SK-N-DZ (cell line): ENCODE results near the gene PSMD6.
A peak's percentile ranks its signal among the peaks of the same experiment; 100 is the strongest.

Experiments used
- DNase-seq: peaks from one replicate; pipeline ENCODE4 v3.0.0-alpha.2; 2015; ENCODE audit warnings: low spot score

The PSMD6 gene

DNA sequence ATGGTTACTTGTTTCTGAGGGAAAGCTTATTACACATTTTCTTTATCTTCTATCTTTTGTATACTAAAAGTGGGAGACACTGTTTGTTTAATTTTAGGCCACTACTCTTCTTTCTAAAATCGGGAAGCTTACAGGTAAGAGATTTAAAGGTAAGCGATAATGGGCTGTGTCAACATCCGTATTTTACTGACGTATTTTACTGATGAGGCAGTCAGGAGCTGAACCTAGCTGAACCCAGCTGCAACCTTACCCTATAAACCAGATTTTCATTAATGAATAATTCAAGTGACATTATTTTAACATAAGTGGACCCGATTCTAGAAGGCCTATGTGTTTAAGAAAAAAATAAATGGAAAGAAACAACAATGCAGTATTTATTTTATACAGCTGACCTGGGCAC lies 13.1 kb downstream of the PSMD6 start:
- no peak for DNase-seq

GRCh38 chr3:64009528-64009927 lies 13.8 kb downstream of the PSMD6 start:
- no peak for DNase-seq

DNA sequence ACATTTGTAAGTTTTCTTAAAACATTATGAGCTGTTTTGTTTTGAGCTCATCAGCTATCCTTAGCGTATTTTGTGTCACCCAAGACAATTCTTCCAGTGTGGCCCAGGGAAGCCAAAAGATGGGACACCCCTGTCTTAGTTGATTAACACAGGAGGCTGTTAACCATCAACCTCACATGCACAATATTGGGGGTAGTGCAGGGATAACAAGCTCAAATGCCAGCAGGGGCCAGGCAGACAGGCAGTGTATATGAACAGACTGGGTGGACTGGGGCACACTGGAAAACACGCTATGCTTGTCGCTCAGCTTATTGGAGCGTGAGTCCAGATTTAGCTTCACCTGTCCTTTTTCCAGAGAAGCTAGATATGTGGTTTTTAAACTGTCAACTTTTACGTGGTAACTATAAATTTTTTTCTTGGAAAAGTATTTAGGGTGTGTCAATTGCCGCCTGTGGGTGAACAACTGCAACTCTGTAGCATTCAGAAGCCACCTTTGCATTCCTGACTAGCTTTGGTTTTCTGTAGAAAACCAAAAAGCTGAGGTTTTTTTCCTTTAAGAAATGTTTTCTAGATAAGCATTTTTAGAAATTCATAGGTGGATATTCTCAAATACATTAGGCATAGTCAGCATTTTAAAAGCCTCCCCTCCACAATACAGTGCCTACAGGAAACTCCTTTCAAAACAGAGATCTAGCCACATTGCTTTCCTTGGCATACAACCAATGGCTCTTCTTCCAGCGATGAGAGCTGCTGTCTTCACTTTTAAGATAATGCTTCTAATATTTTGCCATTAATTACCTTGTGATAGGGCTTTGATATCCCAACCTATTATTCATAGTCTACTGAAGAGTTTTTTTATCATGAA lies 14.6 kb downstream of the PSMD6 start:
- DNase-seq, result no peak

DNA sequence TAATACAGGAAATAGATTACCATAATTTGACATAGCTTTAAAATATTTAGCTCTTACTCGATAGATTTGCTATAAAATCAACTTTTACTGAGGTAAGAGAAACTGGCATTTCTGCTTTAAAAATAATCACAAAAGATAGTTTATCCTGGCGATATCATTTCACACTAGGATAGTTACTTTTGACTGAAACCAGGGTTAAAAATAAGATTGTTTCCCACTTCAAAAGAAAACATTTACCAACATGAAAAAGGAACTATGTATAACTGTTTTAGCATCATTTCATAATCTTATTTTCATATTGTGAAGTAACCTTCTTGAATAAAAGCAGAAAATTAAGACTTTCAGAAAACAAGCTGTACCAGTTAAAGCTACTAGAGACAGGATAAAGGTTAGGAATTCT lies 15.3 kb downstream of the PSMD6 start:
- DNase-seq, result no peak

- DNase-seq, result no peak
Observed at GRCh38 chr3:64003589-64003988, 19.7 kb downstream of the PSMD6 start.

DNA sequence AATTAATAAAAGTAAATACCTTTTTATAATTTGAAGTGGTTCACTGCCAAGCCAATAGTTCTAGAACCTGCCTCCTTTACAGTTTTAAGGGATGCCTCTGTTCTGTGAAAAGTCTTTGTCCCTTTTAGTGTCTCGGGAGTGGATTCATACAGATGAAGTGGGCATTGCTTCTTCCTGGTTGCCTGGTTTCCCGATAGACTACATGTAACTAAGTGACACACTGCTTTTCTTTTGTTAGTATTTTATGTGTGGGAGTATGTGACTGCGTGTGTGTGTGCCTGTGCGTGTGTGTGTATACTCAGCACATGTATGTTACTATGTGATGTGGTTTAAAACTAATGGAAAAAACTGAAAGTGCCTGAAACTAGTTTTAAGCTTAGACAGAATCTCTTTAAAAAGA lies 21.1 kb downstream of the PSMD6 start:
- no peak for DNase-seq

- no peak for DNase-seq
Observed at GRCh38 chr3:64000453-64001055, 22.7 kb downstream of the PSMD6 start.

GRCh38 chr3:63998852-63999754 lies 24.2 kb downstream of the PSMD6 start:
- no peak for DNase-seq

DNA sequence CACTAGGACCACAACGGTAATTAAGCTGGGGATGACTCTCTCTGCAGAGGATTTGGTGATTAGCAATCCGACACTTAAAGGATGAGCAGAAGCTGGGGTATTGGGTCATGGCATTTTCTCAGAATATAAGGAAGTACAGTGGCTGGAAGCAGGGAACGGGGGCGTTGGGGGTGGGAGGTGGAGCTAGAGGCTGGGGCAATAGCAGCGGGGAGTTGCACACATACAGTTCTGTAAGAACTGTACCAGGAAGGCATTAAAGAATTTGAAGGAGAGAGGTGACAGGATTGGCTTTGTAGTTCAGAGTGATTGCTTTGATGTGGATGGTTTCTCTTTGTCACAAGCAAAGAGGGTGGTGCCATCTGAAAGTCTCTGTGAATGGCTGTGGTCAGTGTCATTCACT lies 28.2 kb downstream of the PSMD6 start:
- no peak for DNase-seq

GRCh38 chr3:63993653-63994079 lies 29.6 kb downstream of the PSMD6 start:
- peak; percentile 52 for DNase-seq

GRCh38 chr3:63992516-63993209 lies 30.6 kb downstream of the PSMD6 start:
- DNase-seq, result no peak

DNA sequence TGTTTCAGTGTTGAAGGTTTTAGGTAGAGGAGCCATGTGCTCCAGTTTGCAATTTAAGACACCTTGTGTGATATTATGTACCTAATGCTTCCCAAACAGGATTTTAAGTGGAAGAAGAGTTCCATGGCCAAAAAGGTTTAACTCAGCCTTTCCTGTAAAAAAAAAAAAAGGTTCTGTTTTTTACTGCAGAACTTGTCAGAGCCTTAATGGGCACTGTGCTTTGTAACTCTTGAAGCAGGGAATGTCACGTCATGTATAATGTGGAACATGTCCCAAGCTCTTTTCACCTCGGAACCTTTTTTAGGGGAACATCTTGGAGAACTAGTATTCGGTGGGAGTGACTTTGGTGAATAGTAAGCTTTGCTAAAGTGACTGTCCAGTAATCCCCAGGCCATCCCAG lies 31.6 kb downstream of the PSMD6 start:
- DNase-seq, result no peak

DNA sequence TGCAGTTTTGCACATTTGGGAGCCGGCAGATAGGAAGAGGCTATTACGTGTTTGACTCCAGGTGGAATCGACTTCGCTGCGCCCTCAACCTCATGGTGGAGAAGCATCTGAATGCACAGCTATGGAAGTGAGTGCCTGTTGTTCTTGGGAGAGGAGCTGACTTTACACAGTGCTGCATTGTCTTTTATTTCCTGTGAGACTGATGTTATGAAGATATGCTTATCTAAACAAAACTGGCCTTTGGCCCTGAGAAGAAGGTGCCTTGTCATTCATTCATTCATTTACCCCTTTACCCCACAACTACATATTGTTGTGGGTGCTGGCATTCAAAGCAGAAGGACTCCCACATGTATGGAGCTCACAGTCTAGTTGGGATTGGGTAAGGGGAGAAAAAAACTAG lies 32.6 kb downstream of the PSMD6 start:
- DNase-seq, result no peak

DNA sequence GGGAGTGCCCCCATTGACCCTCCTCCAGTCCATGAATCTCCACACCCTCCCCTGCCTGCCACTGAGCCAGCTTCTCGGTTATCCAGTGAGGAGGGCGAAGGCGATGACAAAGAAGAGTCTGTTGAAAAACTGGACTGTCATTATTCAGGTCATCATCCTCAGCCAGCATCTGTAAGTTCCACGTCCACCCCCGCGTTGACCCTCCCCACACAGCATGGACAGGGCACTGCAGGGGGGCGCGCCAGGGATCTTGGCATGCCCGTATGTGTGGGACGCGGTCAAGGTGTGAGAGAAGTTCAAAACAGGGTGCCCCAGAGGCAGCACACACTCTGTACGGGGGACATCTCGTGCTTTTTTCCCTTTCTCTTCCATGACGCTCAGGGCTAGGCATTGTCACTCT lies 33.1 kb downstream of the PSMD6 start:
- DNase-seq, result no peak

- DNase-seq, result no peak
Observed at GRCh38 chr3:63988943-63989342, 34.4 kb downstream of the PSMD6 start.

GRCh38 chr3:63986831-63987230 lies 36.5 kb downstream of the PSMD6 start:
- DNase-seq, result no peak

DNA sequence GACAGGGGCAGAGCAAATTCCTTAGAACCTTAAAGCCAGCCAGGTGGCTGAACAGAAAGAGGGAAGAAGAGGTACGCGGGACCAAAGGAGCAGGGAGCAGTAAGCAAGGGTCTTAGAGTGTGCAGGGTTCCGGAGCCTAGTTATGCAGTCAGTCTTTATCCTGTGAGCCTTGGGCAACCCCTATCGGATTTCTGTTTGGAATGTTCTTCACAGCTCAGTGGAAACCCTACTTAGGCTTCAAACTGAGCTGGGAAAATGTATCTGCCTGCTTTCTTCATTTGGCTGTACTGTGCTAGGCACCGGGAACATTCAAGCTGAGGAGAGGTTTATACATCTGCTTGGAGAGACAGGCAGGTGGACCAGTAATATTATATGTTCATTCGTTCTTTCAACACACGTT lies 37.1 kb downstream of the PSMD6 start:
- DNase-seq, result no peak

DNA sequence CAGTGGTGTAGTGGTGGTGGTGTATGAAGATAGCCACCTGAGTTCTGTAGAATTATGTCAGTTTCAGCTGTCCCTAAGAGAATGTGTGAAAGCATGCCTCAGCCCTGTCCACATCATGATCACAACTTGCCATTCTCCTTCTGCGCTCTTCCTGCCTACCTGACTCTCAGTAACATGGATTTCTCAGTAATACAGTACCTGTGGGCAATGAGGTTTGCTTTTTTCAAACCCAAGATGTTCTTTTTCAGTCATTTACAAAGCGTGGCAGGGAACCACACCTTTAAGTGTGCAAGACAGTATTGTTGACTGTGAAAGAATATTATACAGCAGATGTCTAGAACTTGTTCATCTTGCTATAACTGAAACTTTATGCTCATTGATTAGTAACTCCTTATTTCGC lies 38.9 kb downstream of the PSMD6 start:
- no peak for DNase-seq

DNA sequence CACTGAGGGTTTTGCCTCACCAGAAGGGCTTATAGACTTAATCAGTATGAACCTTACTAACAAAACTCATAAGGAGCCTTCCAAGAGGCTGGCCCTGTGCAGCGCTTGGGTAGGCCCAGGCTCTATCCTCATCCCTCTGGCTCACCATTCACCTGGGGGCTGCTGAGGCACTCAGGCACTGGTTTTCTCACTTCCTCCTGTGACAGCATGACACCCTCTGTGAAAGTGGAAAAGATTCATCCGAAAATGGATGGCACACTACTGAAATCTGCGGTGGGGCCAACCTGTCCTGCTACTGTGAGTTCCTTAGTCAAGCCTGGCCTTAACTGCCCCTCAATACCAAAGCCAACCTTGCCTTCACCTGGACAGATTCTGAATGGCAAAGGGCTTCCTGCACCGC lies 41.3 kb downstream of the PSMD6 start:
- no peak for DNase-seq

GRCh38 chr3:63980830-63981498 lies 42.3 kb downstream of the PSMD6 start:
- DNase-seq, result no peak

- no peak for DNase-seq
Observed at GRCh38 chr3:63980019-63980418, 43.3 kb downstream of the PSMD6 start.
